ENCODE results near the gene IRAG1. TPM values are rescaled to one million over a fixed set of nuclear protein-coding genes. Genes with fewer than 3 reads are reported as not detected.
"Not testable (repeated sequence)": the region's sequence is repeated elsewhere in the genome, so short reads cannot be mapped to it uniquely, and the experiment has no call there.

IRAG1 gene
- total RNA-seq, 4 donors from 2014 or later, result 156 to 408 (median 278) TPM

GRCh38 chr11:10688401-10688800 lies 5.2 kb downstream of the IRAG1 start:
- H3K27me3 ChIP-seq, result no peaks in the 10 kb centered on the region
- peaks cover 0 to 62% (median under 1%) of the 10 kb centered on the region in 3 donors for H3K4me1 ChIP-seq
- H3K4me3 ChIP-seq, result peak overlapping the region in 1 of 2 donors; percentile 62
- no peak for TF ChIP-seq POLR2AphosphoS5 (IDR thresholded peaks at IDR 0.05)
- peak in 3 of 4 experiments; percentile 20 to 28 (median 25) for TF ChIP-seq CTCF (IDR thresholded peaks at IDR 0.05)
- H3K36me3 ChIP-seq, result peaks cover 0 to 41% of the 10 kb centered on the region in 2 donors
- H3K27ac ChIP-seq, result peak overlapping the region in 3 of 4 donors; percentile 59 to 96 (median 95)
- ATAC-seq, result no peak
- WGBS, 2 donors (ENCODE audit: low coverage in 1 of 2), result 87% methylated on average over 2 of the region's 2 CpGs; no CpG with 5 or more reads in 1 of the 2 donors
- no peaks in the 10 kb centered on the region for H3K9me3 ChIP-seq

GRCh38 chr11:10686311-10686710 lies 7.2 kb downstream of the IRAG1 start:
- no peak for TF ChIP-seq POLR2AphosphoS5 (IDR thresholded peaks at IDR 0.05)
- TF ChIP-seq EP300 (IDR thresholded peaks at IDR 0.05), result no peak
- TF ChIP-seq POLR2A (IDR thresholded peaks at IDR 0.05), result no peak
- no peak for TF ChIP-seq CTCF (IDR thresholded peaks at IDR 0.05)
- ATAC-seq, result no peak
- H3K4me1 ChIP-seq, result peaks cover 0 to 82% (median 12%) of the 10 kb centered on the region in 3 donors
- H3K4me3 ChIP-seq, result no peak overlapping the region
- H3K36me3 ChIP-seq, result peaks cover 0 to 41% of the 10 kb centered on the region in 2 donors
- no peaks in the 10 kb centered on the region for H3K9me3 ChIP-seq
- WGBS, 2 donors (ENCODE audit: low coverage in 1 of 2), result 50% methylated on average over 1 of the region's 1 CpG; no CpG with 5 or more reads in 1 of the 2 donors
- no peaks in the 10 kb centered on the region for H3K27me3 ChIP-seq
- H3K27ac ChIP-seq, result peak overlapping the region in 3 of 4 donors; percentile 30 to 96 (median 95)

- Histone ChIP-seq H3K36me3 (peaks cover 0 to 45% of the 10 kb centered on the region in 2 donors), H3K27me3 (no peaks in the 10 kb centered on the region), H3K27ac (peak overlapping the region in 3 of 4 donors; percentile 21 to 48 (median 26)), H3K4me1 (peaks cover 0 to 86% (median 15%) of the 10 kb centered on the region in 3 donors), H3K9me3 (no peaks in the 10 kb centered on the region), H3K4me3 (no peak overlapping the region)
- ATAC-seq, result no peak
- TF ChIP-seq POLR2A (IDR thresholded peaks at IDR 0.05) (no peak), EP300 (IDR thresholded peaks at IDR 0.05) (no peak), POLR2AphosphoS5 (IDR thresholded peaks at IDR 0.05) (no peak), CTCF (IDR thresholded peaks at IDR 0.05) (no peak)
- WGBS, 2 donors (ENCODE audit: low coverage in 1 of 2), result 14 to 29% methylated on average over 1 of the region's 1 CpG
Observed at GRCh38 chr11:10683429-10683828, 10.1 kb downstream of the IRAG1 start.

GRCh38 chr11:10680956-10681487 lies 12.5 kb downstream of the IRAG1 start:
- ATAC-seq, result no peak
- no peak for TF ChIP-seq CTCF (IDR thresholded peaks at IDR 0.05)
- no peak for TF ChIP-seq POLR2A (IDR thresholded peaks at IDR 0.05)
- no peak for TF ChIP-seq POLR2AphosphoS5 (IDR thresholded peaks at IDR 0.05)
- no peak for TF ChIP-seq EP300 (IDR thresholded peaks at IDR 0.05)
- H3K4me3 ChIP-seq, result no peak overlapping the region
- H3K27me3 ChIP-seq, result no peaks in the 10 kb centered on the region
- WGBS, 2 donors (ENCODE audit: low coverage in 1 of 2), result 59% methylated on average over 2 of the region's 3 CpGs; no CpG with 5 or more reads in 1 of the 2 donors
- H3K36me3 ChIP-seq, result peaks cover 0 to 24% of the 10 kb centered on the region in 2 donors
- no peaks in the 10 kb centered on the region for H3K9me3 ChIP-seq
- H3K27ac ChIP-seq, result peak overlapping the region; percentile 34 to 88 (median 50)
- H3K4me1 ChIP-seq, result peaks cover 4 to 87% (median 19%) of the 10 kb centered on the region in 3 donors

GRCh38 chr11:10680279-10680678 lies 13.3 kb downstream of the IRAG1 start:
- Histone ChIP-seq H3K27ac (peak overlapping the region; percentile 34 to 88 (median 50)), H3K4me1 (peaks cover 11 to 89% (median 26%) of the 10 kb centered on the region in 3 donors), H3K36me3 (peaks cover 0 to 17% of the 10 kb centered on the region in 2 donors)
- H3K27me3 ChIP-seq, ATAC-seq, H3K4me3 ChIP-seq, H3K9me3 ChIP-seq: not testable (repeated sequence)
- WGBS, 2 donors (ENCODE audit: low coverage in 1 of 2), result 93 to 100% methylated on average over 1 of the region's 1 CpG

Measured in gastroesophageal sphincter (tissue), 4 donors.